ENCODE data around the gene PTTG1IP.

DNA sequence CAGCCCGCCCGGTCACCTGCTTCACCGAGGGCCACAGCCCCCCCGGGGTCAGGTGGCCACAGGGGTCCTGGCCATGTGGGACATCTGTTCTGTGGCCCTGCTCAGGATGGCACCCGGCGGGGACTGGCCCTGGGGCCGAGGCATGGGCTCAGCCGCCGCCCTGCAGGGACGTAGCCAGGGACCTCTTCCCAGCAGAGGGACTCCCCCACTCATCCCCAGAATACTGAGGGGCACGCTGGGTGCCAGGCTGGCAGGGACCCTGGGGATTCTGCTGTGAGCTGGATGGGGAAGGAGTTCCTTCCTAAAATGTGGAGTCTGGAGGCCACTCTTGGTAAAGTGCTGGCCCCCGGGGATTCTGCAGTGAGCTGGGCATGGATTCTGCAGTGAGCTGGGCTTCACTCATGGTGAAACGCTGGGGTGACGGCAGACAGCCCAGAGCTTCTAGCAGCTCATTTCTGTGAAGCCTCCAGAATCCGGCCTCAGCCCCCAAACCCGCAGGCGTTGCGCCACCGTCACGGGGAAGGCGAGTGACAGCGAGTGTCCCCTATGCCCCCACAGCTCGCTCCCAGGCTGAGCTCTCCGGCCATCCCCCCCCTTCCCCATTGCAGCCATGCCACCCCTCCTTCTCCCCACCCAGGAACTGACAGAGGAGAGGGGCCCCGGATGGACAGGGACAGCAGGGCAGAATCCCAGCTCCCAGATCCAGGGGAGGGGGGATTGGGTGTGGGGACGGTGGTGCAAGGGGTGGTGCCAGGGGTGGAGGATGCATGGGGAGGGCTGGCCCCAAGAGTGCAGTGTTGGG is 45.8 kb upstream of the PTTG1IP start:
- TF ChIP-seq, protein P1, sequence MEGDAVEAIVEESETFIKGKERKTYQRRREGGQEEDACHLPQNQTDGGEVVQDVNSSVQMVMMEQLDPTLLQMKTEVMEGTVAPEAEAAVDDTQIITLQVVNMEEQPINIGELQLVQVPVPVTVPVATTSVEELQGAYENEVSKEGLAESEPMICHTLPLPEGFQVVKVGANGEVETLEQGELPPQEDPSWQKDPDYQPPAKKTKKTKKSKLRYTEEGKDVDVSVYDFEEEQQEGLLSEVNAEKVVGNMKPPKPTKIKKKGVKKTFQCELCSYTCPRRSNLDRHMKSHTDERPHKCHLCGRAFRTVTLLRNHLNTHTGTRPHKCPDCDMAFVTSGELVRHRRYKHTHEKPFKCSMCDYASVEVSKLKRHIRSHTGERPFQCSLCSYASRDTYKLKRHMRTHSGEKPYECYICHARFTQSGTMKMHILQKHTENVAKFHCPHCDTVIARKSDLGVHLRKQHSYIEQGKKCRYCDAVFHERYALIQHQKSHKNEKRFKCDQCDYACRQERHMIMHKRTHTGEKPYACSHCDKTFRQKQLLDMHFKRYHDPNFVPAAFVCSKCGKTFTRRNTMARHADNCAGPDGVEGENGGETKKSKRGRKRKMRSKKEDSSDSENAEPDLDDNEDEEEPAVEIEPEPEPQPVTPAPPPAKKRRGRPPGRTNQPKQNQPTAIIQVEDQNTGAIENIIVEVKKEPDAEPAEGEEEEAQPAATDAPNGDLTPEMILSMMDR (IDR thresholded peaks at IDR 0.05), result no peak
- no peak for TF ChIP-seq POLR2A (IDR thresholded peaks at IDR 0.05)

Measured in uterus (tissue), 2 donors.